Measurements from ENCODE around the gene SMYD3. TPM values are rescaled to one million over a fixed set of nuclear protein-coding genes. Genes with fewer than 3 reads are reported as not detected.

The SMYD3 gene
- total RNA-seq, 2 experiments from 2014 or later = 18.1 to 26.8 TPM

DNA sequence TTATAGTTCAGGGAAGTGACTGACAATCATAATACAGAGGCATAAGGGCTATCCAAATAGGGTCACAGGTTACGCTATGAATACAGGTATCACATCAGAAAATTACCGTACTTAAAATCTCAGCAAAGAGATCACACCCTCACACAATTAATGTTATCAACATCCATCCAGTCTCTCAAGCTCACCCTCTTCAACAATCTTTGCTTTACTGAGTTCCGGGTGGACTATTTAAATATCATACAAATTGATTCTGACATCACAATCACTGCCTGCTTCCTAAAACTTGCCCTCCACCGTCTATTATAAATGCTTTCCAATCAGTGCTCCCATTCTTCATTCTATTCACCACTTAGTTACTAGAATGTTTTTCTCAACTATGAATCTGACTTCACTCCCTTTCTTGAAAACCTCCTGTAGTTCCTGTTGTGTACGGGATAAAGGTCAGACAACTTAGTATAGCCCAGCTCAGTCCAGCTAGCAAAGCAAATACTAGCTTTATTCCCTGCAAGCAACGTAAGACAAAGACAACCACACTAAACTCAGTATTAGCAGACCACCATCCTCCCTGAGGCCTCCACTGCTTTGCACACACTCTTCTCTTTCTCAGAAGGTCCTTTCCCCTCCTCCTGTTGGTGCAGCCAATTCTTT is 398.7 kb downstream of the SMYD3 start:
- Mint-ChIP-seq H3K27ac (no peak overlapping the region), H3K36me3 (peaks cover 2% of the 10 kb centered on the region), H3K9me3 (ENCODE audit: low read depth) (no peaks in the 10 kb centered on the region), H3K4me1 (peaks cover 4% of the 10 kb centered on the region), H3K27me3 (no peaks in the 10 kb centered on the region), H3K4me3 (no peak overlapping the region)
- CTCF ChIA-PET = no interaction called here
- DNase-seq (no peak), ATAC-seq (no peak)

DNA sequence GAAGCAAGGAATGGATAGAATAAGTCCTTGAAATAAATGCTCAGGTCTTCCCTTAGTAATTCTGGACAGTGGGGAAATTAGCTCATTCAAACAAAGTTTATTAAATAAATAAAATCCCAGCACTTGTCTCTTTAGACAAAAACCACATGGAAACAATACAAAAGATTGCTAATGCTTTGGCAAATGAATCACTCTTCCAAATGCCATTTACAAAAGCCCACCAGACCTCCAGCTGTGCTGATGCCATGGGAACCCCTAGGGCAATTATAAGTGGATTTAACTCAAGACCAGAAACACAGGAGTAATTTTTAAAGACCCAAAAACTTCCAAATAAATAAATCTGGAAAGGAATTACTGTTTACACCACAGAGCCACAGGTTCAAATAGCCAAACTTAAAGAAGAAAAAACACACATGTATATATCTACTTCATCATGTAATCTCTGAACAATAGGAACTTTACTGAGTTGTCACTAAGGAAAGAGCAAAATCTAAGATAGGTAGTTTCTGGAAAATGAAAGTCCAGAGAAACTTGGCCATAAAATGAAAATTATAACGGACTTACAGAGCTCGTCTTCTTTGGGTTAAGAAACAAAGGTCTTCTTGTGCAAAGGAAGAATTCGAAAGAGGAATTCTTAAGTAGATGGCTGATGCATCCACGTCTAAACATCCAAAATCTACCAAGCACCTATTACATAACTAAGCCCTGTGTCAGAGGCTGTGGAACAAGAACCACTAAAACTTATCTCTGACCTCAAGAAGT is 399.4 kb downstream of the SMYD3 start:
- no peak for DNase-seq
- CTCF ChIA-PET = interaction anchor here (1.1 kb wide), 1 partner anchor 11 kb away, joined by 3 read pairs; no protein-coding TSS in a partner anchor
- H3K27ac Mint-ChIP-seq = no peak overlapping the region
- H3K4me3 Mint-ChIP-seq = no peak overlapping the region
- ATAC-seq = no peak
- no peaks in the 10 kb centered on the region for H3K9me3 Mint-ChIP-seq (ENCODE audit: low read depth)
- H3K27me3 Mint-ChIP-seq = no peaks in the 10 kb centered on the region
- H3K4me1 Mint-ChIP-seq = peaks cover 4% of the 10 kb centered on the region
- peaks cover 3% of the 10 kb centered on the region for H3K36me3 Mint-ChIP-seq

DNA sequence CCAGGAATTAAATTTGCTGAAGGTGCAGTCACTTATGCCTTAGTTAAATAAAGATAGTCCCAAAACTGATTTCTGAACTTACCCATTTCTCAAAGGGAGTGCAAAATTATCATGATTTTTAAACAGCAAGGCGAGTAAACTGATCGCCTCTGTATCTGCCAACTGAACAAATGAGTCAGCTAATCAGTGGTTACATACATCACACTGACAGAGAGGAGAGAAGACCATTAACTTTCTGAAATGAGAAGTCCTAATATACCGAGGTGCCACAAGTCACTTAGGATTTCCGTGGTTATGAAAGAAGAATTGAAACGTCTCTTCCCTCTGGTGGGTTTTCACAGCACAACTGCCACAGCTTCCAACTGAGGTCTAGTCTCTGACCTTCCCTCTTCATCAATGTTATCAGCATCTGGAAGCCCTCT is 400.7 kb downstream of the SMYD3 start:
- no peak overlapping the region for H3K4me3 Mint-ChIP-seq
- CTCF ChIA-PET = no interaction called here
- H3K36me3 Mint-ChIP-seq = peaks cover 3% of the 10 kb centered on the region
- no peak overlapping the region for H3K27ac Mint-ChIP-seq
- no peak for ATAC-seq
- DNase-seq = no peak
- no peaks in the 10 kb centered on the region for H3K9me3 Mint-ChIP-seq (ENCODE audit: low read depth)
- no peaks in the 10 kb centered on the region for H3K27me3 Mint-ChIP-seq
- peaks cover 4% of the 10 kb centered on the region for H3K4me1 Mint-ChIP-seq

DNA sequence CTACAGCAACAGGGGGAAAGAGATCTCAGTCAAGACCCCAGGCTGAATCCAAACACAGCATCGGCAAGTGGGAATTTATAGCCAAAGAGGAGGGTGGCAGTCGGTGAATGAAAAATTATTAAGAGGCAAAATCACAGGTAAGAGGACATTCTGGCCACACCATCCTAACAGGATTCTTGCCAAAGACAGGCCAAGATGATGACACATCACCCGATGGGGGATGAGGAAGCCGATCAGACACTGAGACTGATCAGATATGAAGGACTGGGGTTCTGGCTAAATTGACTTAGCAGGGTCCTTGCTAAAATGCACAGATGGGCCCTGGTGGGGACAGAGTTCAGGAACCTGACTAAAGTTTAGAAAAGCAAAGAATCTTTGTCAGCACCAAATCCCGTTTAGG is 402.2 kb downstream of the SMYD3 start:
- H3K4me3 Mint-ChIP-seq = no peak overlapping the region
- ATAC-seq = no peak
- no peaks in the 10 kb centered on the region for H3K9me3 Mint-ChIP-seq (ENCODE audit: low read depth)
- peaks cover 4% of the 10 kb centered on the region for H3K4me1 Mint-ChIP-seq
- CTCF ChIA-PET = no interaction called here
- DNase-seq = no peak
- no peaks in the 10 kb centered on the region for H3K27me3 Mint-ChIP-seq
- H3K27ac Mint-ChIP-seq = no peak overlapping the region
- peaks cover 3% of the 10 kb centered on the region for H3K36me3 Mint-ChIP-seq

DNA sequence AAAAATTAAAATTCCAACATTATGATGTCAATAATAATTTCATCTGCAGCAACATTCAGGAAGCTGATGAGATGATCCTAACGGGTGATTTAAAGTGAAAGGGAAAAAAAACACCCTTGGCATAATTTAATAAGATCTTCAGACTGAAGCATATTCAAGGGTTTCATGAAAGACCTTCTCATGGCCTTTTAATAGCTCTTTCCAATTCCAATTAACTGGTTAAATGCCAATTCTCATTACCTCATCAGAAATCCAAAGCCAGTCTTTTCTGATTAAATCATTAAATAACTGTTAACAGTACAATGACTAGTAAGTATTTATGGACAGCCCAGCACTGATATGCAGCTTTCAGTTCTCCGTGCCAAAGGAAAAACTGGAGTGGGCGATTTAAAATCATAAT is 407.5 kb downstream of the SMYD3 start:
- CTCF ChIA-PET = no interaction called here
- no peak overlapping the region for H3K27ac Mint-ChIP-seq
- H3K9me3 Mint-ChIP-seq (ENCODE audit: low read depth) = no peaks in the 10 kb centered on the region
- no peak for ATAC-seq
- no peak for DNase-seq
- H3K4me1 Mint-ChIP-seq = no peaks in the 10 kb centered on the region
- no peaks in the 10 kb centered on the region for H3K27me3 Mint-ChIP-seq
- H3K36me3 Mint-ChIP-seq = peaks cover 3% of the 10 kb centered on the region
- H3K4me3 Mint-ChIP-seq = no peak overlapping the region

DNA sequence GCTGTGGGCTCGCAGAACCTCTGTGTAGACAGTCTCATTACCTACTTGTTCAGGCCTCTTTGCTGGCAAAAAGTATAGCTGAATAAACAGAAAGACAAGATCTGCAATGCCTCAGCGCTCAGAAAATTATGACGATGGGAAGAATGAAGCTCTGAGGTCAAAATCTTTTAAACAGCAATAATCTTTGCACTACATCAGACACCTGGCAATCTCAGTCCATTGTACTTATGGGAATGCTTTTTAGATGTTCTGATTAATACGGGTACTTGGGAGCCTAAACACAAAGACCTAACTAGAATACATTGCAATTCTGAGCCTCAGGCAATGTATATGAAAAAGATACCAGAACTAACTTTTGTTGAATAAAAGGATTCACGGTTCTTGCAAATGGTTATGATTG is 410.7 kb downstream of the SMYD3 start:
- Mint-ChIP-seq H3K27ac (no peak overlapping the region), H3K4me3 (no peak overlapping the region), H3K4me1 (peaks cover 15% of the 10 kb centered on the region), H3K27me3 (no peaks in the 10 kb centered on the region), H3K9me3 (ENCODE audit: low read depth) (peaks cover 5% of the 10 kb centered on the region), H3K36me3 (peaks cover 9% of the 10 kb centered on the region)
- DNase-seq (no peak), ATAC-seq (no peak)
- CTCF ChIA-PET = no interaction called here

DNA sequence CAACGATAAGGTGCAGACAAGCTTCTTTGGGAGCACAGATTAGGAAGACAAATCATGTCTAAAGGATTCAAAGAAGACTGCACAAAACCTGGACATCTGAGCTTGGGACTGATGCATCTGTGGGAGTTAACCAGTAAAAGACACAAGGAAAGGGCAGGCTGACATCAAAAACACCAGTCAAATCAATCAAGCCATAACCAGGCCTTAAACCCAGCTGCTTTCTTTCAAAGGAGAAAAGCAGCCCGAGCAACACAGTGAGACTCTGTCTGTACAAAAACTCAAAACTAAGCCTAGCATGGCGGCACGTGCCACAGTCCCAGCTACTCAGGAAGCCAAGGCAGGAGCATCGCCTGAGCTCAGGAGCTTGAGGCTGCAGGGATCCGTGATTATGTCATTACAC is 411.6 kb downstream of the SMYD3 start:
- Mint-ChIP-seq H3K4me1 (peaks cover 22% of the 10 kb centered on the region), H3K36me3 (peaks cover 10% of the 10 kb centered on the region), H3K9me3 (ENCODE audit: low read depth) (peaks cover 5% of the 10 kb centered on the region), H3K4me3 (no peak overlapping the region), H3K27me3 (no peaks in the 10 kb centered on the region), H3K27ac (no peak overlapping the region)
- ATAC-seq (no peak), DNase-seq (no peak)
- CTCF ChIA-PET = no interaction called here

DNA sequence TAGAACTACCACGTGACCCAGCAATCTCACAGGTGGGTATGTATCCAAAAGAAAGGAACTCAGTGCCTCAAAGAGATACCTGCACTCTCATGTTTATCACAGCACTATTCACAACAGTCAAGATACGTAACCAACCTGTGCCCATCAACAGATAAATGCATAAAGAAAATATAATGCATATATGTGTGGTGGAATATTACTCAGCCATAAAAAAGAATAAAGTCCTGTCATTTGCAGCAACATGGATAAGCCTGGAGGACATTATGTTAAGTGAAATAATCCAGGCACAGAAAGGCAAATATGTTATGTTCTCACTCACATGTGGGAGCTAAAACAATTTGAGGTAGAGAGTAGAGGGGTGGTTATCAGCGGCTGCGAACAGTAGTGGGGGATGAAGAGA is 413.8 kb downstream of the SMYD3 start:
- Mint-ChIP-seq H3K4me1 (peaks cover 22% of the 10 kb centered on the region), H3K9me3 (ENCODE audit: low read depth) (peaks cover 5% of the 10 kb centered on the region), H3K27ac (no peak overlapping the region), H3K36me3 (peaks cover 10% of the 10 kb centered on the region), H3K4me3 (no peak overlapping the region), H3K27me3 (no peaks in the 10 kb centered on the region)
- CTCF ChIA-PET = no interaction called here
- ATAC-seq (no peak), DNase-seq (no peak)

DNA sequence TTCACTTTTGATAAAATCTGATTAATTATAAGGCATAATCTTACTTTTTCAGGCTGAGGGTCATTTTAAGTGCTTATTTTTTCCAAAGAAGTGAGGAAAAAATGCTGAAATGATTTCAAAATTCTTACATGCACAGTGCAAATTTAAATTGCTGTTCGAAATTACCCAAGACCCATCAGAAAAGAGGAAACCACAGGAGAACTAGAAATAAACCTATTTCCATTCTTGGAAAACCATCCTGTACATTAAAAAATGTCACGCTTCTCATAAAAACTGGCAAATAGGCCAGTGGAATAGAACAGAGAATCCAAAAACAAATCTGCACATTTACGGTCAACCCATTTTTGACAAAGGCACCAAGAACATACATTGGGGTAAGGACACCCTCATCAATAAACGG is 414.9 kb downstream of the SMYD3 start:
- ATAC-seq (no peak), DNase-seq (no peak)
- CTCF ChIA-PET = no interaction called here
- Mint-ChIP-seq H3K27ac (no peak overlapping the region), H3K4me3 (no peak overlapping the region), H3K27me3 (no peaks in the 10 kb centered on the region), H3K4me1 (peaks cover 22% of the 10 kb centered on the region), H3K36me3 (peaks cover 10% of the 10 kb centered on the region), H3K9me3 (ENCODE audit: low read depth) (peaks cover 5% of the 10 kb centered on the region)

DNA sequence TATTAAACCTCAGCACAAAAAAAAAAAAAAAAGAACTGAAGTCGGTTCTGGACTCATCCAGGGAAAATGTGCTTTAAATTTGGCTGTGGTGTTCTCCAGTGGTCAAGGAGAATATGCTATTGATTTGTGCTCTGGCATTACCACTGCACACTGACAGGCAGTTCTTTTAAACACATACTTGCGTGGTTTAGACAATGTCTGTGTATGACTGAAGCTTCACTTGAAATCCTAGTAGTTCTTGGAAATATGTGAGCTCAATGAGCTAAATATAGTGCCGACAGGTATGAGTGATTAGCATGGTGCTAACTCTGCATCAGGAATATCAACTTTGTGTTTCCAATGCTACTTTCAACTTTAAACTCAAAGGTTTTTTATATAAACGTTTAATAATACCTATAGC is 415.6 kb downstream of the SMYD3 start:
- CTCF ChIA-PET = no interaction called here
- no peak overlapping the region for H3K27ac Mint-ChIP-seq
- no peaks in the 10 kb centered on the region for H3K27me3 Mint-ChIP-seq
- DNase-seq (no peak), ATAC-seq (peak; percentile 47)
- peaks cover 22% of the 10 kb centered on the region for H3K4me1 Mint-ChIP-seq
- peaks cover 10% of the 10 kb centered on the region for H3K36me3 Mint-ChIP-seq
- no peak overlapping the region for H3K4me3 Mint-ChIP-seq
- H3K9me3 Mint-ChIP-seq (ENCODE audit: low read depth) = peaks cover 7% of the 10 kb centered on the region

DNA sequence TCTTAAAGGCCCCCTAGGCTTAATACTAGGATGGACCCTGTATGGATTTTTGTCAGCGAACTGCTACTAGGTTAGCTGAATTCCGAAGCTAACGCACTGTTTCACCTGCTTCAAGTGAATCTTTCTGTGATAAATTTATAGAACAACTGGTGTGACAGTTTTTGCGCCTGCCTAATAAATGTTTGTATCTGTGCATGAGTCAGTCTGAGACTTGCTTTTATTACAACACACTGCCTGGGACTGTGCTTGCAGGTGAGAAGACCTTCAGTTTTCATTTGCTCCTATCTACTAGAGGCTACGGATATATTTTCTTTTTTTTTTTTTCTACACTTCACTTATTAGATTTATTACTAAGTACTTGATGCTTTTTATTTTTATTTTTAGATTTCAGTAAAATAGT is 420.9 kb downstream of the SMYD3 start:
- Mint-ChIP-seq H3K4me1 (peaks cover 6% of the 10 kb centered on the region), H3K4me3 (no peak overlapping the region), H3K9me3 (ENCODE audit: low read depth) (peaks cover 6% of the 10 kb centered on the region), H3K27me3 (no peaks in the 10 kb centered on the region), H3K27ac (no peak overlapping the region), H3K36me3 (peaks cover 5% of the 10 kb centered on the region)
- ATAC-seq (no peak), DNase-seq (no peak)
- CTCF ChIA-PET = no interaction called here

DNA sequence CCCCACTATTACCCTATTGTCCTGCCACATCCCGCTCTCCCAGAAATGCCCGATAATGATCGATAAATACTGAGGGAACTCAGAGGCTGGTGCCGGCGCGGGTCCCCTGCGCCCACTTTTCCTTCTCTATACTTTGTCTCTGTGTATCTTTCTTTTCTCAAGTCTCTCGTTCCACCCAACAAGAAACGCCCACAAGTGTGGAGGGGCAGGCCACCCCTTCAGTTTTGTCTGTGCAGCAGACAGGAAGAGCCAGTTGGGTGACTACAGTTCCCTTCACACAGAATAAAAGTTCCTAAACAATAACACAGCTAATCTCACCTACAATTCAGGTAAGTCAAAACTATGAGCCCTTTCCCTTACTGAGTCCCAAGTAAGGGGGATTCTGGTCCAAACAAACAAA is 423.7 kb downstream of the SMYD3 start:
- ATAC-seq = no peak
- H3K27ac Mint-ChIP-seq = no peak overlapping the region
- H3K36me3 Mint-ChIP-seq = peaks cover 4% of the 10 kb centered on the region

DNA sequence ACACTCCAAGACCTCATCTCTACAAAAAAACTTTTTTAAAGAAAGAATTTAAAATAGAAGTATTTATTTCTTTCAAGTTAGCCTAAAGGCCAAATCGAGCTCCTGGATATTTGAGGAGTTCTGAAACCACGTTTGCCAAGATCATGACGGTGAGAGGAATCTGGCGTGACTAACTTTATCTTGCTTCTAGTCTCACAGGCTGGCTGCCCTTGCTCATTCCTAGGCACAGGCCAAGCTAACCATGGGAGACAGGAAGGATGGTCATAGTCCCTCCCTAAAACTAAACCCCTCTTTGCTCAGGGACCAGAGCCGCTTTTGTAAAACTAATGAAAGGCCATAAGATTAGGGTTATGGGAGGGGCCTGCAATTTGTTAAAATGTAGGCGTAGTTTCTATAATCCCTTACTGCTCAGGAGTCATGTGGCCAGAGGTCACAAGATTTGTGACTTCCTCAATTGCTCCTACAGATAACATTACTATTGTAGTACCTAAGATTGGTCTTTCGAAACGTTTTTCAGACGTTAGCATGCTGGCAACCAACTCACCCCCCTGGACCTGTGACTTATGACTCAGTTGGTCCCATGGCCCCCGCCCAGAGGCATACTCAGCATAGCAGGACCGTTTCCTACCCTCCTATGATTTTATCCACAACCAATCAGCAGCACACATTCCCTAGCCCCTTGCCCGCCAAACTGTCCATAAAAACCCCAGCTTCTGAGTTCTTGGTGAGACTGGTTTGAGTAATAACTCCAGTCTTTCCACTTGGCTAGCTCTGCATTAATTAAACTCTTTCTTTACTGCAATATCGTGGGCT is 425.0 kb downstream of the SMYD3 start:
- Mint-ChIP-seq H3K9me3 (ENCODE audit: low read depth) (peaks cover 6% of the 10 kb centered on the region), H3K27ac (no peak overlapping the region), H3K4me3 (no peak overlapping the region), H3K36me3 (peaks cover 4% of the 10 kb centered on the region), H3K4me1 (peaks cover 5% of the 10 kb centered on the region), H3K27me3 (no peaks in the 10 kb centered on the region)
- ATAC-seq (no peak), DNase-seq (no peak)
- CTCF ChIA-PET = interaction anchor here (1.8 kb wide), 1 partner anchor 15 kb away, joined by 3 read pairs; no protein-coding TSS in a partner anchor

More for the DNA sequence above, 423.7 kb downstream of the SMYD3 start:
- Mint-ChIP-seq H3K4me1 (peaks cover 5% of the 10 kb centered on the region), H3K4me3 (no peak overlapping the region), H3K27me3 (no peaks in the 10 kb centered on the region), H3K9me3 (ENCODE audit: low read depth) (peaks cover 6% of the 10 kb centered on the region)
- CTCF ChIA-PET = no interaction called here
- no peak for DNase-seq
